Heart left ventricle (tissue), 16 donors: ENCODE data around the gene SDHAF4. TPM values are rescaled to one million over a fixed set of nuclear protein-coding genes. Genes with fewer than 3 reads are reported as not detected.
A peak's percentile ranks its signal among the peaks of the same experiment; 100 is the strongest.

ENCODE experiments used
- ATAC-seq, 4 donors: fragments of 200-7000 bp; cut with Tn5 transposase; one replicate each; pipeline ENCODE4 v1.9.1; 2020 to 2022; ENCODE audit warnings: moderate library complexity in 4 of 4, mild to moderate bottlenecking in 3 of 4, moderate number of reproducible peaks in 1 of 4
- DNase-seq, 5 donors: peaks; one replicate each; pipeline ENCODE4 v3.0.0-alpha.2; 2020
- H3K27ac ChIP-seq, 12 donors: fragments of 200-600 bp; sonication (generic) in 4 of 12; one replicate each; pipeline versions ENCODE4 v1.5.0 to v1.8.0; 2016 to 2022; ENCODE audit warnings: mild to moderate bottlenecking in 2 of 12
- H3K27me3 ChIP-seq, 9 donors: fragments of 200-600 bp; sonication (generic) in 2 of 9; one replicate each; pipeline versions ENCODE4 v1.5.1 to v1.8.0; 2016 to 2022; ENCODE audit warnings: mild to moderate bottlenecking in 3 of 9
- H3K36me3 ChIP-seq, 9 donors: fragments of 200-600 bp; sonication (generic) in 2 of 9; one replicate each; pipeline versions ENCODE4 v1.5.0 to v1.8.0; 2018 to 2022; ENCODE audit warnings: mild to moderate bottlenecking in 2 of 9
- H3K4me1 ChIP-seq, 12 donors: fragments of 200-600 bp; sonication (generic) in 4 of 12; one replicate each; pipeline versions ENCODE4 v1.5.0 to v1.8.0; 2016 to 2022; ENCODE audit warnings: mild to moderate bottlenecking in 3 of 12
- H3K4me3 ChIP-seq, 12 donors: fragments of 200-600 bp; sonication (generic) in 4 of 12; one replicate each; pipeline versions ENCODE4 v1.5.0 to v1.8.0; 2017 to 2022; ENCODE audit warnings: mild to moderate bottlenecking in 9 of 12, moderate library complexity in 4 of 12
- H3K9me3 ChIP-seq, 12 donors: fragments of 200-600 bp; sonication (generic) in 4 of 12; one replicate each; pipeline versions ENCODE4 v1.5.0 to v1.8.0; 2016 to 2022; ENCODE audit warnings: mild to moderate bottlenecking in 1 of 12
- POLR2A ChIP-seq, 2 donors: fragments of 450-650 bp; IDR thresholded peaks; one replicate each; pipeline ENCODE4 v1.6.1; 2017; ENCODE audit warnings: antibody characterized with exemption in 2 of 2, mild to moderate bottlenecking in 2 of 2, moderate library complexity in 2 of 2
- WGBS, 4 donors: extraction: QIAGEN DNeasy Blood & Tissue Kit in 2 of 4; methylation state at CpG; one replicate each; pipeline versions ENCODE4 v1.1.5 to v1.1.7; 2013 to 2018; 5-methylcytosine and 5-hydroxymethylcytosine counted together
- intact Hi-C, 10 donors: fragments of 100-400 bp; cut with DNase I; formaldehyde crosslinking; loops; one replicate each; pipeline versions ENCODE4 v1.11.1 to v1.14.2; 2022
- polyA plus RNA-seq, 2 donors: library from polyadenylated mRNA; stranded (reverse); fragments of 200-250 nt; gene quantifications; one replicate each; pipeline ENCODE4 v1.2.3, GENCODE V29; 2013
- total RNA-seq, 9 donors: library from RNA; depleted of rRNA in 2 of 9; stranded (reverse); fragments of >200 nt in 2 of 9; fragmentation: NEBNext Ultra II Directional in 3 of 9; extraction: Animal tissue kit (Norgen Biotek cat#: 25700) in 3 of 9; gene quantifications; one replicate each; pipeline versions ENCODE4 v1.1.0 to v1.2.4, GENCODE V29; 2016 to 2023
- TF ChIP-seq, protein P1 (sequence below), 12 donors: fragments of 200-600 bp; sonication (generic) in 4 of 12; IDR thresholded peaks; one replicate each; pipeline versions ENCODE4 v1.5.0 to v1.8.0; 2018 to 2022; ENCODE audit warnings: antibody characterized with exemption in 12 of 12, mild to moderate bottlenecking in 5 of 12
- donor health status: ischemic (EF 13 %, LVEDD 7.1; RV severe dilation, severe dysfunction).
- donor health status: healthy with polysubstance abuse.
- donor health status: DM: no; HTN: yes; CAD: no.
- donor health status: DM: no; HTN: no; CAD: no.
- donor health status: ischemic (EF 25% LVEDD 6.9; RV normal size, moderate dysfunction).
- donor health status: ischemic (EF 25% LVEDD 5.7; RV mildly dilated, moderate dysfunction).
- donor health status: healthy.
- donor health status: DM: yes; HTN: yes; CAD: no.
- donor health status: ischemic (EF 35%, LVEDD 5.7; RV mildly dilated, moderate dysfunction).
- donor health status: nonischemic (EF 11% LVEDD 7.7; RV severe dilation, severe dysfunction).
- donor health status: DM: yes; HTN: yes; CAD: no.
- donor health status: PGD.
- donor health status: ischemic (EF 29% LVEDD 5.4; RV normal size, mild dysfunction).
- donor health status: nonischemic (EF 23%, LVEDD 6.1; RV moderate dilation, normal function).

Gene SDHAF4
- total and polyA plus RNA-seq, 11 donors, result 7.4 to 32.5 (median 14.3) TPM

GRCh38 chr6:70563530-70563929 is 3.2 kb upstream of the SDHAF4 start:
- Histone ChIP-seq H3K27me3 (no peaks in the 10 kb centered on the region), H3K36me3 (peaks cover 0 to 18% (median 6%) of the 10 kb centered on the region in 9 donors), H3K27ac (no peak overlapping the region), H3K9me3 (no peaks in the 10 kb centered on the region), H3K4me1 (peaks cover 0 to 15% (median 5%) of the 10 kb centered on the region in 12 donors), H3K4me3 (no peak overlapping the region)
- intact Hi-C loops, result loop anchor here in 3 of 10 donors (10.0 kb wide), 3 partner anchors 101 to 321 kb away; partner anchors contain the start of gene SMAP1 (in 1 of the 3)
- TF ChIP-seq, protein P1, sequence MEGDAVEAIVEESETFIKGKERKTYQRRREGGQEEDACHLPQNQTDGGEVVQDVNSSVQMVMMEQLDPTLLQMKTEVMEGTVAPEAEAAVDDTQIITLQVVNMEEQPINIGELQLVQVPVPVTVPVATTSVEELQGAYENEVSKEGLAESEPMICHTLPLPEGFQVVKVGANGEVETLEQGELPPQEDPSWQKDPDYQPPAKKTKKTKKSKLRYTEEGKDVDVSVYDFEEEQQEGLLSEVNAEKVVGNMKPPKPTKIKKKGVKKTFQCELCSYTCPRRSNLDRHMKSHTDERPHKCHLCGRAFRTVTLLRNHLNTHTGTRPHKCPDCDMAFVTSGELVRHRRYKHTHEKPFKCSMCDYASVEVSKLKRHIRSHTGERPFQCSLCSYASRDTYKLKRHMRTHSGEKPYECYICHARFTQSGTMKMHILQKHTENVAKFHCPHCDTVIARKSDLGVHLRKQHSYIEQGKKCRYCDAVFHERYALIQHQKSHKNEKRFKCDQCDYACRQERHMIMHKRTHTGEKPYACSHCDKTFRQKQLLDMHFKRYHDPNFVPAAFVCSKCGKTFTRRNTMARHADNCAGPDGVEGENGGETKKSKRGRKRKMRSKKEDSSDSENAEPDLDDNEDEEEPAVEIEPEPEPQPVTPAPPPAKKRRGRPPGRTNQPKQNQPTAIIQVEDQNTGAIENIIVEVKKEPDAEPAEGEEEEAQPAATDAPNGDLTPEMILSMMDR (IDR thresholded peaks at IDR 0.05), result no peak
- TF ChIP-seq POLR2A (IDR thresholded peaks at IDR 0.05), result no peak
- 72 to 78% (median 75%) methylated on average over 6 of the region's 6 CpGs for WGBS, 4 donors
- DNase-seq, result no peak
- no peak for ATAC-seq

GRCh38 chr6:70574643-70575042 is 7.9 kb downstream of the SDHAF4 start:
- TF ChIP-seq, protein P1 (IDR thresholded peaks at IDR 0.05), result no peak
- TF ChIP-seq POLR2A (IDR thresholded peaks at IDR 0.05), result no peak
- Histone ChIP-seq H3K27ac (no peak overlapping the region), H3K4me3 (no peak overlapping the region), H3K27me3 (no peaks in the 10 kb centered on the region), H3K4me1 (no peaks in the 10 kb centered on the region), H3K9me3 (peaks cover 0 to 3% (median 0%) of the 10 kb centered on the region in 12 donors), H3K36me3 (peaks cover 0 to 6% (median 3%) of the 10 kb centered on the region in 9 donors)
- 93 to 97% (median 95%) methylated on average over 2 of the region's 2 CpGs for WGBS, 4 donors
- no peak for ATAC-seq
- intact Hi-C loops, result no loop called here
- DNase-seq, result no peak

- DNase-seq, result no peak
- Histone ChIP-seq H3K9me3 (no peaks in the 10 kb centered on the region), H3K4me3 (no peak overlapping the region), H3K36me3 (peaks cover 0 to 20% (median 17%) of the 10 kb centered on the region in 9 donors), H3K4me1 (no peaks in the 10 kb centered on the region), H3K27ac (no peak overlapping the region), H3K27me3 (no peaks in the 10 kb centered on the region)
- TF ChIP-seq, protein P1 (IDR thresholded peaks at IDR 0.05), result no peak
- no peak for TF ChIP-seq POLR2A (IDR thresholded peaks at IDR 0.05)
- WGBS, 4 donors, result 61 to 67% (median 64%) methylated on average over 7 of the region's 7 CpGs
- peak in 1 of 4 donors; percentile 34 for ATAC-seq
- intact Hi-C loops, result no loop called here
Observed at GRCh38 chr6:70575899-70576495, 9.3 kb downstream of the SDHAF4 start.

GRCh38 chr6:70586114-70586513 is 19.4 kb downstream of the SDHAF4 start:
- Histone ChIP-seq H3K9me3 (no peaks in the 10 kb centered on the region), H3K4me3 (no peak overlapping the region), H3K36me3 (peaks cover 0 to 85% (median 55%) of the 10 kb centered on the region in 9 donors), H3K27me3 (no peaks in the 10 kb centered on the region), H3K4me1 (no peaks in the 10 kb centered on the region), H3K27ac (no peak overlapping the region)
- ATAC-seq (no peak), DNase-seq (no peak)
- intact Hi-C loops, result loop anchor here in 1 of 10 donors (5.0 kb wide), 1 partner anchor 71 kb away; no protein-coding TSS in a partner anchor
- TF ChIP-seq, protein P1 (IDR thresholded peaks at IDR 0.05), result no peak
- no peak for TF ChIP-seq POLR2A (IDR thresholded peaks at IDR 0.05)
- 95 to 98% (median 96%) methylated on average over 1 of the region's 1 CpG for WGBS, 4 donors
